ENCODE results near the gene FGD6.

GRCh38 chr12:95220190-95220589 lies 2.9 kb upstream of the FGD6 start:
- TF ChIP-seq, protein P1, sequence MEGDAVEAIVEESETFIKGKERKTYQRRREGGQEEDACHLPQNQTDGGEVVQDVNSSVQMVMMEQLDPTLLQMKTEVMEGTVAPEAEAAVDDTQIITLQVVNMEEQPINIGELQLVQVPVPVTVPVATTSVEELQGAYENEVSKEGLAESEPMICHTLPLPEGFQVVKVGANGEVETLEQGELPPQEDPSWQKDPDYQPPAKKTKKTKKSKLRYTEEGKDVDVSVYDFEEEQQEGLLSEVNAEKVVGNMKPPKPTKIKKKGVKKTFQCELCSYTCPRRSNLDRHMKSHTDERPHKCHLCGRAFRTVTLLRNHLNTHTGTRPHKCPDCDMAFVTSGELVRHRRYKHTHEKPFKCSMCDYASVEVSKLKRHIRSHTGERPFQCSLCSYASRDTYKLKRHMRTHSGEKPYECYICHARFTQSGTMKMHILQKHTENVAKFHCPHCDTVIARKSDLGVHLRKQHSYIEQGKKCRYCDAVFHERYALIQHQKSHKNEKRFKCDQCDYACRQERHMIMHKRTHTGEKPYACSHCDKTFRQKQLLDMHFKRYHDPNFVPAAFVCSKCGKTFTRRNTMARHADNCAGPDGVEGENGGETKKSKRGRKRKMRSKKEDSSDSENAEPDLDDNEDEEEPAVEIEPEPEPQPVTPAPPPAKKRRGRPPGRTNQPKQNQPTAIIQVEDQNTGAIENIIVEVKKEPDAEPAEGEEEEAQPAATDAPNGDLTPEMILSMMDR (IDR thresholded peaks at IDR 0.05): no peak
- no peak for TF ChIP-seq POLR2A (IDR thresholded peaks at IDR 0.05)
- no peak for TF ChIP-seq POLR2AphosphoS5 (IDR thresholded peaks at IDR 0.05)

Measured in sigmoid colon (tissue), 4 donors.